Upper lobe of left lung (tissue), 6 donors: ENCODE results near the gene SPATA17. TPM values are rescaled to one million over a fixed set of nuclear protein-coding genes. Genes with fewer than 3 reads are reported as not detected.

Experiments
- ATAC-seq, 2 donors: fragments of 200-7000 bp; cut with Tn5 transposase; one replicate each; pipeline ENCODE4 v1.9.1; 2022; ENCODE audit warnings: mild to moderate bottlenecking in 2 of 2, moderate library complexity in 2 of 2; ENCODE audit not compliant: low FRiP score in 2 of 2
- DNase-seq, 2 donors: peaks; one replicate each; pipeline ENCODE4 v3.0.0-alpha.2; 2019 to 2020
- H3K27ac ChIP-seq, 4 donors: fragments of 200-600 bp; sonication (generic); one replicate each; pipeline ENCODE4 v1.5.1; 2016 to 2019
- H3K27me3 ChIP-seq, 4 donors: fragments of 200-600 bp; sonication (generic); one replicate each; pipeline ENCODE4 v1.5.1; 2017 to 2019
- H3K36me3 ChIP-seq, 4 donors: fragments of 200-600 bp; sonication (generic); one replicate each; pipeline ENCODE4 v1.5.1; 2016 to 2019
- H3K4me1 ChIP-seq, 4 donors: fragments of 200-600 bp; sonication (generic); one replicate each; pipeline ENCODE4 v1.5.1; 2018 to 2019
- H3K4me3 ChIP-seq, 4 donors: fragments of 200-600 bp; sonication (generic); one replicate each; pipeline ENCODE4 v1.5.1; 2017 to 2019; ENCODE audit warnings: mild to moderate bottlenecking in 2 of 4, moderate library complexity in 1 of 4
- H3K9me3 ChIP-seq, 4 donors: fragments of 200-600 bp; sonication (generic); one replicate each; pipeline ENCODE4 v1.5.1; 2018 to 2019
- CTCF ChIP-seq, 6 experiments: fragments of 450-650 bp in 4 of 6; fragments of 200-600 bp in 2 of 6; sonication (generic) in 2 of 6; IDR thresholded peaks; one replicate each; pipeline ENCODE4 v1.5.1; 2016 to 2019; ENCODE audit warnings: antibody characterized with exemption in 6 of 6
- EP300 ChIP-seq, 4 donors: sonication (generic); formaldehyde crosslinking; IDR thresholded peaks; one replicate each; pipeline ENCODE4 v1.5.1; 2017; ENCODE audit warnings: antibody characterized with exemption in 4 of 4, control low read depth in 2 of 4
- POLR2A ChIP-seq, 4 donors: fragments of 450-650 bp; IDR thresholded peaks; one replicate each; pipeline ENCODE4 v1.5.1; 2016 to 2017; ENCODE audit warnings: antibody characterized with exemption in 4 of 4, mild to moderate bottlenecking in 2 of 4
- POLR2AphosphoS5 ChIP-seq, 2 donors: sonication (generic); formaldehyde crosslinking; IDR thresholded peaks; one replicate each; pipeline ENCODE4 v1.5.1; 2017; ENCODE audit warnings: antibody characterized with exemption in 2 of 2
- WGBS, 2 donors: methylation state at CpG; one replicate each; pipeline ENCODE4 v1.1.5; 2017 to 2018; 5-methylcytosine and 5-hydroxymethylcytosine counted together
- small RNA-seq, 4 donors: library from RNA; depleted of rRNA; stranded (forward); fragments of <200 nt; gene quantifications; one replicate each; pipeline ENCODE3, GENCODE V24; 2016
- total RNA-seq, 6 donors: library from RNA; depleted of rRNA in 4 of 6; stranded (reverse); fragments of >200 nt in 4 of 6; gene quantifications; one replicate each; pipeline versions ENCODE4 v1.1.0 to v1.2.1, GENCODE V29; 2016 to 2021
- donor health status: DM: no; HTN: no; CAD: no; lungs with moderate emphysema.
- donor health status: DM: no; HTN: yes; CAD: no; lungs with severe emphysema.

Gene SPATA17
- total RNA-seq, 6 donors from 2014 or later, result 0.63 to 17.0 (median 1.6) TPM

- ATAC-seq, result peak in 1 of 2 donors; percentile 26
- no peak for TF ChIP-seq CTCF (IDR thresholded peaks at IDR 0.05)
- TF ChIP-seq EP300 (IDR thresholded peaks at IDR 0.05), result no peak
- TF ChIP-seq POLR2AphosphoS5 (IDR thresholded peaks at IDR 0.05), result no peak
- no peak for TF ChIP-seq POLR2A (IDR thresholded peaks at IDR 0.05)
- WGBS, 2 donors, result 58 to 64% methylated on average over 17 to 18 of the region's 18 CpGs
- Histone ChIP-seq H3K4me1 (no peaks in the 10 kb centered on the region), H3K9me3 (no peaks in the 10 kb centered on the region), H3K27me3 (peaks cover 0 to 1% (median 0%) of the 10 kb centered on the region in 4 donors), H3K4me3 (no peak overlapping the region), H3K27ac (no peak overlapping the region), H3K36me3 (no peaks in the 10 kb centered on the region)
- no peak for DNase-seq
These were observed 288.7 kb downstream of the SPATA17 start for GRCh38 chr1:217919683-217920388.

Small RNAs within 50 kb of the gene (small RNA-seq; reads per million reads assigned to genes)
- 0 reads per million in 4 donors for gene UBBP2

Other genes with a start within 250 kb of the SPATA17 start
- 10 to 100 TPM in 5 of 6 donors, 1 to 10 TPM in 1; 9.1 to 22.4 (median 15.1) TPM for gene GPATCH2, start 254 bp upstream of the SPATA17 start, total RNA-seq